SKM-1 (cell line): Measurements from ENCODE around the gene FBXW11.

Experiments
- DNase-seq: peaks from one replicate; lab custom pipeline; 2025; ENCODE audit not compliant: unreplicated experiment; lab: John Stamatoyannopoulos, UW

The FBXW11 gene

GRCh38 chr5:172006321-172007174 is at the start of gene FBXW11:
Gene FBXW11, minus strand, starts transcription at chr5:172006638. Its CDS starts 136 bp downstream, at chr5:172006502.
- peak; percentile 96 for DNase-seq

DNA sequence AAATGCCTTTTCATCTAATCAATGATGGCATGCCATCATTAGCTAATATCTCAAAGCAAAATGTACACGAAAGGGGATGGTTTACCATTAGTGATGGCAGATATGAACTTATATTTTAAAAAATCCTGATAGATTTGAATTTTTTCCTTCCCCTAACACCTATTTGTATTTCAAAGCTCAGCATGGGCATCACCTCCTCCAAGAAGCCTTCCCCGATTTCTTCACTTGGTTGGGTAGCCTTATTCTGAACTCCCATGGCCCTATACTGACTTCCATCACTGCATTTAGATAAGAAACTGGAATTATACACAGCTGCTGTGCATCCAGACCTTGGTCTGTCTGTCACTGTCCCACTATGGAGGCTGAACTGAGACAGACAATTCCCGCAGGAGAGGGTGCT is 49.6 kb upstream of the FBXW11 start:
- DNase-seq, result no peak

DNA sequence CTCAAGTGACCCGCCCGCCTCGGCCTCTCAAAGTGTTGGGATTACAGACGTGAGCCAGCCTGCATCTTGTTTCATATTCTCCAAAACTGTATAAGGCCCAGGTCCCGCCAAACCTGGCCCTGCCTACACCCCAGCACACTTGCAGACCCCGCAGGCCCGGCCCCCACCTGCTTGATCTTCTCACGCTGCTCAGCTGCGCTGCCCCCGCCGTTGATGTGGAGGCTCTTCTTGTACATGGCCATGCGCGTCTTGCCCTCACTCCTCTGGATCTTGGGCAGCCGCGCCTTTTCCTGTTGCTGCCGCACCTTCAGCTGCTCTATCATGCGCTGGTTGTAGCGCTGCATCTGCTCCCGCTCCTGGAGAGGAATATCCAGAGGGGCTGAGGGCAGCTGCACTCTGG is 49.0 kb upstream of the FBXW11 start:
- DNase-seq, result no peak

DNA sequence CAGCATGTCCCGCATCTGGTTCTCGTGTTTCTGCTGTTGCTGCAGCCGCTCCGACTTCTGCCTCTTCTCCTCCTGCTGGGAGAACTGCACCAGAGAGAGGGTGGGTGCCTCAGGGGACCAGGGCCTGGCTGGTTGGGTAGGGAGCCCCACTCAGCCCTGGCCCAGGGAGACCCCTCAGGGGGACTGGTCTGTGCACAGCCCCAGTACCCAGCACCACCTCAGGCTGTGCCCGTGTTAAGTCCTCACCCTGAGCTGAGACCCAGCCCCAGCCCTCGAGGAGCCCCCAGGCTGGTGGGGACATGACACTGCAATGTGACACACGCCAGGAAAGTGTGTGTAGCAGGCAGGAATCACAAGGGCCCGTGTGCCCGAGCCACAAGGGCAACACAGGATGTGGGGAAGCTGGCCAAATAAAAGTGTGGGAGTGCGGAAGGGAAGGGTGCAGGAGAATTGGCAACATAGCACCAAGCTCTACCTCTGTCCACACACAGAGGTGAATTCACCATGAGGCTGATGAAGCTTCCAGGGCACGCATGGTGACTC is 48.2 kb upstream of the FBXW11 start:
- DNase-seq, result no peak

- no peak for DNase-seq
Measured at GRCh38 chr5:172052450-172053236, 46.2 kb upstream of the FBXW11 start.

- no peak for DNase-seq
Measured at GRCh38 chr5:172051643-172052339, 45.4 kb upstream of the FBXW11 start.

GRCh38 chr5:172050080-172050479 is 43.6 kb upstream of the FBXW11 start:
- no peak for DNase-seq

DNA sequence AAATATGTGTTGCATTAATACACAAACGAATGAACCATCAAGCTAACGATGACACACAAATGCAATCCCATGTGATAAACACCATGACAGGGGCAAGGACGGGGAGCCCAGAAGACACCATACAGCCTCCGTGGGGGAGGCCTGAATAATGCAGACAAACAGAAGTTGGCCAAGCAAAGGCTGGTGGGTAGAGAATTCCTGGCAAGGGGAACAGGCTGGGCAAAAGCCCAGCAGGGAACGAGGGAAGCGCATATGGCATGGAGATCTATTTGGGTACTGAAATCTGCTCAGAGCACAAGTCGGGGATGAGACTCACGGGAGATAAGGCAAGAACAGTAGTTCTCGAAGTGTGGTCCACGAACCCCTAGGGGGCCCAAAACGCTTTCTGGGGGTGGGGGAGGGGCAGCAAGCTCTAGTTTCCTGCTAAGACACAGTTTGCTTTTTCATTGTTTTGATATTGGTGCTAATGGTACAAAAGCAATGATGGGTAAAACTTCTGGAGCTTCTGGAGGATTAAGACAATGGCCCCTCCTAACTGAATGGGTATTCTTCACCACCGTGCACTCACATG is 42.9 kb upstream of the FBXW11 start:
- no peak for DNase-seq

DNA sequence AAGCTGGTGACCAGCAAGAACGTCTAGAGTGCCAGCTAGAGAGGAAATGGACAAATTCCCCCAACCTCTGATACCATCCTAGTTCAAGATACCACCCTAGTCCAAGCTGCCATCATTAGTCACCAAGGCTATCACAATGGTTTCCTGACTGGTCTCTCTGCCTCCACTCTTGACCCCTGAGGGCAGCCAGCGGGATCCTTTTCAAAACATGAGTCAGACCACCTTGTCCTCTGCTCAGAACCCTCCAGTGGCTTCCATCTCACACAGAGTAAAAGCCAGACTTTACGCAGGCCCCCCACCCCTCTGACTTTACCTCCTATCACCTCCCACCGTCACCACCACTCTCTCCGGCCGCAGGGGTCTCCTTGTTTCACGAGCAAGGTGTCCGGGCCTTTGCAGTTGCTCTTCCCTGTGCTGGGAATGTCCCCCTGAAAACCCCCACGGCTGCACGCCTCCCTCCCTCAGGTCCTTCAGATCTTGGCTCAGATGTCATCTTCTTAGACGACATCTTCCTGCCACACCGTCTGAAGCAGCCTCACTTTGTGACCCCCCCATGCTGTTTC is 42.2 kb upstream of the FBXW11 start:
- DNase-seq, result no peak

DNA sequence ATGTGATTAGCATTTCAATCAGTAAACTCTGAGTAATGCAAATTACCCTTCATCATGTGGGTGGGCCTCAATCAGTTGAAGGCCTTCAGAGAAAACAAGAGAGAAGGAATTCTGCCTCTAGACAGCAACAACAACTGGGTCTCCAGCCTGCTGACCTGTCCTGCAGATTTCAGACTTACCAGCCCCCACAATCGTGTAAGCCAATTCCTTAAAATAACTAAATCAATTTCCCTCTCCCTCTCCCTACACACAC is 41.7 kb upstream of the FBXW11 start:
- no peak for DNase-seq

GRCh38 chr5:172046593-172046992 is 40.2 kb upstream of the FBXW11 start:
- DNase-seq, result no peak

DNA sequence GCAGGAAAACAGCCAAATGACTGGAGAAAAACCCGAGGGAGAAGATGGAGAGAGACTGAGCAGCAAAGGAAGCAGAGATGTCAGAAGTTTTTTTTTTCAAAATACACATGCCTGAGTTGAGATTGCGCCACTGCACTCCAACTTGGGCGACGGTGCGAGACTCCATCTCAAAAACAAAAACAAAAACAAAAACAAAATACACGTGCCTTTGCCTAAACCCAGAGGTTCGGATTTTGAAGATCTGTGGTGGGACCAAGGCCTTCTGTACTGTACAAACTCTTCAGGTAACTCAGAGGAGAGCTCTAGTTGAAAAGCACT is 38.8 kb upstream of the FBXW11 start:
- DNase-seq, result no peak

DNA sequence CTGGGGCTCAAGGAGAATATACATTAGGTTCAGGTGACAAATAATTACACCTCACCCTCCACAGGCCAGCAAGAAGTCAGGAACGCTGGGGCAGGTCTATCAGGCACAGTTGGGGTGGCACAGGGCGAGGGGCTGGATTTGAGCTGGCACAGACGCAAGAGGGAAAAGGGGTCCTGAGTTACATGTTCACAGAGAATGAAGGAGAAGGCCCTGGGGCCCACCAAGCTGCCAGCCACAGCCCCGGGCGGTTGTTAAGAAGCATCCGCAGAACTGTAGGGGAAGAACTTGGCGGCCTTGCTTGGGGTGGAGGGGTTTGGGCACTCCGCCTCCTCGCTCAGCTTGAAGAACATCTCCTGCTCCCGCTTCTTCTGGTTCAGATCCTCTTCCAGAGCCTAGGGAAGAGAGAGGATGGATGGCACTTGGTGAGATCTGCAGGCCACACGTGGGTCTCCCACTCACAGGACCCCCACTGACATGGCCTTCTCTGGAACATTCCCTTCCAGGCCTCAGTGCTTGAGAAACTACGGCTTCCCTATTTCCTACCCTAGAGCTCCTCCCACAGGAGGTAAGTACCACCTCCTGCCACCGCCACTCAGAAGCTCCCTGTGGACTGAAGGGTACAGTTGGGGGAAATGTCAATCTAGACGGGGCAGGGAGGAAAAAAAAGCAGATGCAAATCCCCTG is 38.3 kb upstream of the FBXW11 start:
- no peak for DNase-seq

- no peak for DNase-seq
Measured at GRCh38 chr5:172043865-172044264, 37.4 kb upstream of the FBXW11 start.

DNA sequence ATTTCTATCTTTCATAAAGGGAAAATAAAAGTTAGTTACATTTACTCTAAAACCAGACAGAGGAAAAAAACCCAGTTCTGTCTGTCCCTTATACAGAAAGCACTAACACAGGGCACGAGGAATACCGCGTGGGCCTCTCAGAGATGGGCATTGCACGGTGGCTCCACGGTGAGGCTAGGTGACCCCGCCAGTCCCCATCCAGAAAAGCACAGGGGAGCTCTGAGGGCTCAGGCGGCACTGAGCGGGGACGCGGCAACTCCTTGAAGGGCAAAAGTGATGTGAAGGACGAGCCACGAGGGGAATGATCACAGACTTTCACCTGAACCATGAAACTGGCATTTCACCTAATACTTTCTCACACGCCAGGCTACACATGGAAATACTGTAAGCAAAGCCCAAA is 35.7 kb upstream of the FBXW11 start:
- no peak for DNase-seq

DNA sequence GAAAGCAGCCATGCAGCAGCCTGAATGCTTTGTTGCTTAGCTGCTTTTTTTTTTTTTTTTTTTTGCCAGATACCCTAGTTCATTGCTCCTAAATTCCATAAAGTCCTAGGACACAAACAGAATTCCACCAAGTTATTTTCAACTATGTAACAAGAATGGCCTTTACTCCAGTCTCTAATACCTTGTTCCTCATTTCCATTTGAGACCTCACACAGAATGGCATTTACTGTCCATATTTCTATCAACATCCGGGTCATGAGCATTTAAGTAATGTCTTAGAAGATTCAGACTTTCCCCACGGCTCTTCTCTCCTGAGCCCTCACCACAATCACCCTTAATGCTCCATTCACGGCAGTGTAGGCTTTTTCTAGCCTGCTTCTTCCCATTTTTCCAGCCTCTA is 31.7 kb upstream of the FBXW11 start:
- no peak for DNase-seq

- DNase-seq, result no peak
Measured at GRCh38 chr5:172035049-172035448, 28.6 kb upstream of the FBXW11 start.

DNA sequence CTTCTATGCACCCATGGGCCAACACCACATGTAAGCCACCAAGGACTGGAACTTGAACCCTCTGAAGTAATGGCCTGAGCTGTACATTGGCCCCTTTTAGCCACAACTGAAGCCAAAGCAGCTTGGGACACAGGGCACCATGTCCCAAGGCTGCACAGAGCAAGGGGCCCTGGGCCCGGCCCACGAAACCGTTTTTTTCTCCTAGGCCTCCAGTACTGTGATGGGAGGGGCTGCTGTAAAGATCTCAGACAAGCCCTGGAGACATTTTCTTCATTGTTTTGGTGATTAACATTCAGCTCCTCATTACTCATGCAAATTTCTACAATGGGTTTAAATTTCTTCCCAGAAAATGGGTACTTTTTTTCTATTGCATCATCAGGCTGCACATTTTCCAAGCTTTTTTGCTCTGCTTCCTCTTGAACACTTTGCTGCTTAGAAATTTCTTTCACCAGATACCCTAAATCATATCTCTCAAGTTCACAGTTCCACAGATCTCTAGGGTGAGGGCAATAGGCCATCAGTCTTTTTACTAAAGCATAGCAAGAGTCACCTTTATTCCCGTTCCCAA is 25.5 kb upstream of the FBXW11 start:
- no peak for DNase-seq

- DNase-seq, result no peak
Measured at GRCh38 chr5:172029876-172030275, 23.4 kb upstream of the FBXW11 start.

GRCh38 chr5:172028167-172028566 is 21.7 kb upstream of the FBXW11 start:
- DNase-seq, result no peak
